GM19099 (cell line): Measurements from ENCODE around the gene RAPGEF2.

ENCODE experiments used
- POLR2A ChIP-seq: IDR thresholded peaks from 3 replicates; pipeline ENCODE4 v1.6.1; 2011; ENCODE audit warnings: low read depth; ENCODE audit not compliant: insufficient read length; ENCODE audit errors: extremely low read depth

Gene RAPGEF2

GRCh38 chr4:159102622-159103383, at the start of gene RAPGEF2:
Gene RAPGEF2, plus strand, starts transcription at chr4:159103079. Its CDS starts 1,084 bp downstream, at chr4:159104163.
- peak; percentile 77 for TF ChIP-seq POLR2A

GRCh38 chr4:159055833-159056232, 47.0 kb upstream of the RAPGEF2 start:
- no peak for TF ChIP-seq POLR2A

GRCh38 chr4:159060161-159060560, 42.7 kb upstream of the RAPGEF2 start:
- no peak for TF ChIP-seq POLR2A

- TF ChIP-seq POLR2A = no peak
Observed at GRCh38 chr4:159062381-159062780, 40.5 kb upstream of the RAPGEF2 start.

- TF ChIP-seq POLR2A = no peak
Observed at GRCh38 chr4:159065513-159066240, 37.2 kb upstream of the RAPGEF2 start.

- TF ChIP-seq POLR2A = no peak
Observed at GRCh38 chr4:159069922-159070321, 33.0 kb upstream of the RAPGEF2 start.

GRCh38 chr4:159070742-159071141, 32.1 kb upstream of the RAPGEF2 start:
- TF ChIP-seq POLR2A = no peak

GRCh38 chr4:159071178-159071968, 31.5 kb upstream of the RAPGEF2 start:
- no peak for TF ChIP-seq POLR2A

- no peak for TF ChIP-seq POLR2A
Observed at GRCh38 chr4:159071969-159072765, 30.7 kb upstream of the RAPGEF2 start.

- no peak for TF ChIP-seq POLR2A
Observed at GRCh38 chr4:159075531-159075932, 27.3 kb upstream of the RAPGEF2 start.

- TF ChIP-seq POLR2A = no peak
Observed at GRCh38 chr4:159077702-159078495, 25.0 kb upstream of the RAPGEF2 start.

- no peak for TF ChIP-seq POLR2A
Observed at GRCh38 chr4:159079074-159079473, 23.8 kb upstream of the RAPGEF2 start.

- TF ChIP-seq POLR2A = no peak
Observed at GRCh38 chr4:159086606-159087005, 16.3 kb upstream of the RAPGEF2 start.

- TF ChIP-seq POLR2A = no peak
Observed at GRCh38 chr4:159090255-159090654, 12.6 kb upstream of the RAPGEF2 start.
